GM19193 (cell line): ENCODE results near the gene ITPRIPL1.

Experiments
- POLR2A ChIP-seq: IDR thresholded peaks from 4 replicates; pipeline ENCODE4 v1.6.1; 2011; ENCODE audit not compliant: insufficient read depth, insufficient read length; ENCODE audit errors: extremely low read depth

ITPRIPL1 gene

DNA sequence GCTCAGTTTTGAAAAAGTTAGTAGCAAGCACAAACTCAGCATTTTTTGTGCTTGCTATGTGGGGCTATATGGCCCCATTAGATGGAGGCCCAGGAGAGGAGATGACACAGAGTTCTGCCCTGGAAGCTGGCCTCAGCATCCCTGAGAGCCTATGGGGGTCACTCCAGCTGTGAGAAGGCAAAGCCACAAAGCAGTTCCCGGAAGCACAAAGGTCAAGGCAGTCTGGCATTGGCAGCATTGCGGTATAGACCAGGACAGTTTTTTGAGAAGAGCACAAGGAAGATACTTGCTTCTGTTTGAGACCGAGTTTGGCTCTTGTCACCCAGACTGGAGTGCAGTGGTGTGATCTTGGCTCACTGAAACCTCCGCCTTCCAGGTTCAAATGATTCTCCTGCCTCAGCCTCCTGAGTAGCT is 7.5 kb upstream of the ITPRIPL1 start:
- no peak for TF ChIP-seq POLR2A

DNA sequence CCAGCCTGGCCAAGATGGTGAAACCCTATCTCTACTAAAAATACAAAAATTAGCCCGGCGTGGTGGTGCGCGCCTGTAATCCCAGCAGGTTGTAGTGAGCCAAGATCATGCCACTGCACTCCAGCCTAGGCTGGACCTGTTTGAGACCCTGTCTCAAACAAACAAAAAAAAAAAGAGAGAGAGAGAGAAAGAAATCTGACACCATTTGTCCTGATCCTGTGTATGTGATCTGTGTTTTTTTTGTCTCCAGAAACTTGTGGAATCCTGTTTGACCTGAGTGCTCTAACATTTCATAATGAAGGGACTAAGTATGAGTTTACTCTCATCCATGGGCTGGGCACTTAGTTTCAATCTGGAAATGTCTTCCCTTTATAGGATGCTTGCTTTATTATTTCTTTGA is 6.4 kb upstream of the ITPRIPL1 start:
- no peak for TF ChIP-seq POLR2A

DNA sequence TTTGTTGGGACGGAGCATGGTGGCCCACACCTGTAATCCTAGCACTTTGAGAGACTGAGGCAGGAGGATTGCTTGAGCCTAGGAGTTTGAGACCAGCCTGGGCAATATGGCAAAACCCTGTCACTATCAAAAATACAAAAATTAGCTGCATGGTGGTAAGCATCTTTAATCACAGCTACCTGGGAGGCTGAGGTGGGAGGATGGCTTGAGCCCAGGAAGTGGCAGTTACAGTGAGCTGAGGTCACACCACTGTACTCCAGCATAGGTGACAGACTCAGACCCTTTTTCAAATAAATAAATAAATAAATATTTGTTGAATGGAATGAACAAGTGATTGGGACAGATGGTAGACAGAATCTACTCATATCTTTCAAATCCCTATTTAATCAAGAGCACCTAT is 5.7 kb upstream of the ITPRIPL1 start:
- TF ChIP-seq POLR2A: no peak

DNA sequence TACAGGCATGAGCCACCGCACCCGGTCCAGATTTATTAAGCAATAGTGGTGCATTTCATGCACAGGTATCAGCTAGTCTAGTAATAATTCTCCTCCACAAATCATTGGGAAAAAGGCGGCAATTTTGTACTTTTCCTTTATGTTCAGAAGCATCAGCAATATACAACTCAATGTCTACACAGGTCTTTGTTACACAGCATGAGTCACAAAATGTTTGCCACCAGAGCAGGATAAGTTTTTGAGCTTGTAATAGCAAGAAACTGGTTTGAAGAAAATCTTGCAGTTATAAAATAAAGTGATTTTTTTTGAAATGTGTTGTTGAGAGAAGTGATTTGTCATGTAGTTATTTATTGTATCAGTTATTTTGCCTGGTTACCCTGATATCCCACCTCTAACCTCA is 4.8 kb upstream of the ITPRIPL1 start:
- no peak for TF ChIP-seq POLR2A

DNA sequence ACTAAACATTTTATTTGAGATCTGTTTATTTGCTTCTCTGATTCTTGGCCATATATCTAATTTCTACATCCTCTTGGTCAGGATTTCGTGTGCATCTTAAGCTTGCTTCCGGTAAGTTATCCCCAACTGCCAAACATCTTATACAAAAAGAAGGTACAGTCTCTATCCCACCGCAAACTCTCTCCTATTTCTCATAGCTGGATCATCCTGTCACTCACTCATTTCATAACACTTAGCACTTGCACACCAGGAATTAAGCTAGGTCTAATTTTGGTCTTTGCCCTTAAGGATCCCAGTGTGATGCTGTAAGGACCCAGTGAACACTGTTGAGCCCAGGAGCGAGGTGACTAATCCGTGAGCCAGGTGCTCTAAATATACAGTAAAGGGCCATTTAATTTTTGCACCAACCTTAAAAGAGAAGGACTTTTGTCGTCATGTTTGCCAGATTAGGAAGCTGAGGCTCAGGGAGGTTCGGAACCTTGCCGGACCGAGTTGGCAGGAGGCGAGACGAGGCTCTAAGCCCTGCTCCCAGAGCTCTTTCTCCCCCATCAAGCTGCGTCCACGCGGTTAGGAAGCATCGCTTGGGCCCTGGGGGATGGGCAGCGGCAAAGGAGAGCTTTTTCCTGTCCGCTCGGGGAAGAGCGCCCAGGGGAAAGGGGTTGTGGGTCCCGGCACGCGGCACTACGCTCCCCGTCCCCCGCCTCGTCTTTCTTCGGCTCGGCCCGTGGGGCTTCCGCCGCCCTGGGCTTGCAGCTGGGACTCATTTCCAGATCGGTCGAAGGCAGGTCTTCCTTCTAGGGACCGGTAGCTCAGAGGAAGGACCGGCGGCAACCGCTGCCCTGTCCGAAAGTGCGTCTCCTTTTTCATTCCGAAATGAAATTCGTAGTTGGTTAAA is 4.1 kb upstream of the ITPRIPL1 start:
- no peak for TF ChIP-seq POLR2A

DNA sequence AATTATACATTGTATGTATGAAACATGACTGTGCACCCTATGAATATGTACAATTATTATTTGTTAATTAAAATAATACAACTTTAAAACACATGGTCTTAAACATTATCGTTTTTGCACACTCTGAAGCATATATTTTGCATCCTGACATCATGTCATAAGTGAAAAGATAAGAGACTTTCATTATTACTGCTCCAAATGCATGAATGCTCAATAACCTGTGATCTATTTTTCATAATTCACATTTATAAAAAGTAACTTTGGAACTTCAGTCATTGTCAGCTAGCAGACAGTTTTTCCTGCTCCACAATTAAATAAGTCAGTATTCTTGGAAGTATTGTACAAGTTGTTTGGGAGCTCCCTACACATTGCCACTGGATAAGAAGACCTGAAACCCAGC is 1.3 kb upstream of the ITPRIPL1 start:
- no peak for TF ChIP-seq POLR2A

DNA sequence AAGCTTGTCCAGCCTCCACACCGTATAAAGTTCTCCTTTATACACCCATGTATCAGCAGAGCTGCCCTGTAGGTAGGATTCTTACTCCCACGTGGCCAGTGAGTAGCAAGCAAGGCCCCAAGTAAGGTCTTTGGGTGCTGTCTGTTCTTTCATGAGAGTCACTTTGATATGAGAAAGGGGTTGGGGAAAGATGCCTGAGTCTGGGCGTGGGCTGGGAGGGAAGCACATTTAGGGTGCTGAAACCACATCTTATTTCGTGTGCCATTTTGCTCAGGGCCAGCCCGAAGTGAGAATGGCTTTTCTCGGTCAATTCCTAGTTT is 436 bp upstream of the ITPRIPL1 start:
- no peak for TF ChIP-seq POLR2A

DNA sequence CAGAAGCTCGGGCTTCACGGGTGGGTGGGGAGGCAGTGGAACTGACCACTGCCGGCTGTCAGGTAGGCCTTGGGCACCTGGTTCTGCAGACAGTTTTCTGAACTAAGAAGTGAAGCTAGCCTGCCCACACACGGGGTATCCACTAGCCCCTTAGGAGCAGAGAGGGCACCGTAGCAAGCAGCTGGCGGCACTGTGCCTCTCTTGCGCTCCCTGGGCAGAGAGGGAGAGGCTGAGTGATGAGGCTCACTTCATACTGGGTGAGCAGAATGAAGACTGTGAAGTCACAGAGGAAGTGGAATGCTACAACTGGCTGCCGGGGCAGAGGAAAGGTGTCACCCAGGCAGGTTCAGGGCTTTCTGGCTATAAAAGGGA is 753 bp downstream of the ITPRIPL1 start:
- peak; percentile 45 for TF ChIP-seq POLR2A

DNA sequence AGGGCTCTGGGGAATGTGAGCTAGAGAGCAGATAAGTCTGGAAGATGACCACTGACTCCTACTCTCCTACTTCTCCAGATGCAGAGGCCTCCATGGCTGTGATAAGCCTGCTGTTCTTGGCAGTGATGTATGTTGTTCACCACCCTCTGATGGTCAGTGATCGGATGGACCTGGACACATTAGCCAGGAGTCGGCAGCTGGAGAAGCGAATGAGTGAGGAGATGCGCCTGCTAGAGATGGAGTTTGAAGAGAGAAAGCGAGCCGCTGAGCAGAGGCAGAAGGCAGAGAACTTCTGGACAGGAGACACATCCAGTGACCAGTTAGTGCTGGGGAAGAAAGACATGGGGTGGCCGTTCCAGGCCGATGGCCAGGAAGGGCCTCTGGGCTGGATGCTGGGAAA is 1.4 kb downstream of the ITPRIPL1 start:
- no peak for TF ChIP-seq POLR2A

DNA sequence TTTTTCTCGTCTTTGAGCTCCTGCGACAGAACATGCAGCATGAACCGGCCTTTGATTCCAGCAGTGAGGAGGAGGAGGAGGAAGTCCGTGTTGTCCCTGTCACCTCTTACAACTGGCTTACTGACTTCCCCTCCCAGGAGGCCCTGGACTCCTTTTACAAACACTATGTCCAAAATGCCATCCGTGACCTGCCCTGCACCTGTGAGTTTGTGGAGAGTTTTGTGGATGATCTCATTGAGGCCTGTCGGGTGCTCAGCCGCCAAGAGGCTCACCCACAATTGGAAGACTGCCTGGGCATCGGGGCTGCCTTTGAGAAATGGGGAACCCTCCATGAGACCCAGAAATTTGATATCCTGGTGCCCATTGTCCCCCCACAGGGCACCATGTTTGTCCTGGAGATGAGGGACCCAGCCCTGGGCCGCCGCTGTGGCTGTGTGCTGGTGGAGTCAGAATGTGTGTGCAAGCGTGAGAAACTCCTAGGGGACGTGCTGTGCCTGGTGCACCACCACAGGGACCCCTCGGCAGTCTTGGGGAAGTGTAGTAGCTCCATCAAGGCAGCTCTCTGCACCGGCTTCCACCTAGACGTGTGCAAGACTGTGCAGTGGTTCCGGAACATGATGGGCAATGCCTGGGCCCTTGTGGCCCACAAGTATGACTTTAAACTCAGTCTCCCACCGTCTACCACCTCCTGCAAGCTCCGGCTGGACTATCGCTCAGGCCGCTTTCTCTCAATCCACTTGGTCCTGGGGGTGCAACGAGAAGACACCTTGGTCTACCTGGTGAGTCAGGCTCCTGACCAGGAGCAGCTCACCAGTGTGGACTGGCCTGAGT is 2.1 kb downstream of the ITPRIPL1 start:
- TF ChIP-seq POLR2A: no peak

DNA sequence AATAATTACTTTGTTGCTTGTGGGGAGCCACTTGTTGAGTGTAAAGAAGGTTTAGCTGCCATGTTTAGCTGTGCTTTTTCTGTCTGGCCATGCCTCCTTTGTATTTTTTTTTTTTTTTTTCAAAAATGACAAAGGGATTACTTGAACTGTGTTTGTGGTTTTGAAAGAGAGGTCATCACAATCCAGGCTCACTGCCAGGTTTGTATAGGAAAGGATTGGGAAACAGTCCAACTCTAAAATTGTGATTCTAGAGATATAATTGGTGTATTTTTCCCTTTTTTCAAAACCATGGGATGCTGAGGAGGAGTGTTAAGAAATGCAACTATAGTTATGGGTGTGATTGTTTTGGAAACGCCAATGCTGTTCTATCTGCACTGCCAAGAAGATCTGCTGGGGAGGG is 4.3 kb downstream of the ITPRIPL1 start:
- no peak for TF ChIP-seq POLR2A

DNA sequence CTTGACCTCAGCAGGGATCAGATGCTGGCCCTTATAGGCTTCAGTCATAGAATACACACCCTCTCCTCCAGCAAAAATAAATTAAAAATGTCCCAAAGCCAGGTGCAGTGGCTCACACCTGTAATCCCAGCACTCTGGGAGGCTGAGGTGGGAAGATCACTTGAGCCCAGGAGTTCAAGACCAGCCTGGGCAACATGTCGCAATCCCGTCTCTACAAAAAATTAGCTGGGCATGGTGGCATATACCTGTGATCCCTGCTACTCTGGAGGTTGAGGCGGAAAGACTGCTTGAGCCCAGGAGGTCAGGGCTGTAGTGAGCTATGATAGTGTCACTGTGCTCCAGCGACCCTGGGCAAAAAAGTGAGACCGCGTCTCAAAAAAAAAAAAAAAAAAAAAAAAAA is 4.8 kb downstream of the ITPRIPL1 start:
- no peak for TF ChIP-seq POLR2A

DNA sequence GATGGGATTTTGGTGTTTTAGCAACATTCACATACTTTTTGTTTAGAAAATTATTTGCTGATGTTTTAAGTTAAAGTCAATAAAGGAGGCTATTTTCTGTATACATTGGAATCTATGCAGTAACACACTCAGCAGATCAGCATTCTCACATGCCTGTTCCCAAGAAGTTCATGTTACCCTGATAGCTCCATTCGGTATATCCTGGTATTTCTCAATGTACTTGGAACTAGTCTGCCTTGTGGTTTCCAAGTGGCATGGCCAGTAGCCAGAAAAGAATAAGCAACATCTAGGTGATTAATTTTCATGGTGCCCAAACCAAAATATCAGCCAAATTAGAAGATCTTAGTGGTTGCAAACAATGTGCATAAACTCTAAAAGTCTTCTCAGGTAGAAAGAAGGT is 5.3 kb downstream of the ITPRIPL1 start:
- no peak for TF ChIP-seq POLR2A

DNA sequence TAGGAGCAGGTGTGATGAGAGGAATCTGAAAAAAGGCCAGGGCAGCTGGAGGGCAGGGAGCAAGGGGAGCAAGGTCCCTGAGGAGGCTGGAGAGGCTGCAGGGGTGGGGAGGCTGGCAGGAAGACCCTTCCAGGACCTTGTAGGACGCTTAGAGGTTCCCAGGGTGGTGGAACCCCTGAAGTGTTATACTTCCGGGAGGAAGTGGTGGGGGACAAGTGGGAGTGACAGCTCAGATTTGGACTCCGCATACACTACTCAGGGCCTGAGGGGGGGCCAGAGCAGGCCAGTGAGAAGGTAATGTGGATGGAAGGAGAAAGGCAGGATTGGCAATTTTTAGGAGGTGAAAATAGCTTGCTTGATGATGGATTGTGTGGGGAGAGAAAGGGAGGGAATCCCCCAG is 8.6 kb downstream of the ITPRIPL1 start:
- no peak for TF ChIP-seq POLR2A

DNA sequence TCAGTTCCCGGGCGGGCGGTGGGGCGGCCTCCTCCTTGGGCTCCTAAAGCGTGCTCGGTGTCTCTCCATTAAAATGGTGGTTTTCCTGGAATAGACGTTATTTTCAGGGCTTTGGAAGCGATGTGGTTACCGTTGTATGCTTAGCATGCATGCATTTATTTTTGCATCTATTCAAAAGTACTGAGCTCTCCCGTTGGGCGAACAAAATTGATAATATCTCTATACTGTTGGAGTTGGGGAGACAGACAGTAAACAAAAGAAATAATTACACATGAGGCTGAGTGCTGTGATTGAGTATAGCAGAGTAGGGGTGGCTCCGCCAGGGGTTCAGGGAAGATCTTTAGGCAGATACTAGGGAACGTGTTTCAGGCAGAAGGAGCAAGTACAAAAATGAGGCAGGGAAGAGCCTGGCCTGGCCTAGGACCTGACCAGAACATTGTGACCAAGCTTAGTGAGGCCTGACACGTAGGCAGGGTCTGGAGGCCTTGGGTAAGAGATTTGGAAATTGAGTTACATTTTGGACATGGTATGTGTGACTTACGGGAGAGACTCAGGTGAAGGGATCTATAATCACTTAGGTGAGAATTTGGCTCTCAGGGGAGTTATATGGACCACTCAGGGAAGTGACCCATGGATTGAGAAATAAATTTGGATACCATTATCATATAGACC is 11.1 kb downstream of the ITPRIPL1 start:
- TF ChIP-seq POLR2A: peak; percentile 66
